Heart left ventricle (tissue), 16 donors: Measurements from ENCODE around the gene TAPT1. TPM values are rescaled to one million over a fixed set of nuclear protein-coding genes. Genes with fewer than 3 reads are reported as not detected.

Experiments used
- ATAC-seq, 4 donors: fragments of 200-7000 bp; cut with Tn5 transposase; one replicate each; pipeline ENCODE4 v1.9.1; 2020 to 2022; ENCODE audit warnings: moderate library complexity in 4 of 4, mild to moderate bottlenecking in 3 of 4, moderate number of reproducible peaks in 1 of 4
- DNase-seq, 5 donors: peaks; one replicate each; pipeline ENCODE4 v3.0.0-alpha.2; 2020
- H3K27ac ChIP-seq, 12 donors: fragments of 200-600 bp; sonication (generic) in 4 of 12; one replicate each; pipeline versions ENCODE4 v1.5.0 to v1.8.0; 2016 to 2022; ENCODE audit warnings: mild to moderate bottlenecking in 2 of 12
- H3K27me3 ChIP-seq, 9 donors: fragments of 200-600 bp; sonication (generic) in 2 of 9; one replicate each; pipeline versions ENCODE4 v1.5.1 to v1.8.0; 2016 to 2022; ENCODE audit warnings: mild to moderate bottlenecking in 3 of 9
- H3K36me3 ChIP-seq, 9 donors: fragments of 200-600 bp; sonication (generic) in 2 of 9; one replicate each; pipeline versions ENCODE4 v1.5.0 to v1.8.0; 2018 to 2022; ENCODE audit warnings: mild to moderate bottlenecking in 2 of 9
- H3K4me1 ChIP-seq, 12 donors: fragments of 200-600 bp; sonication (generic) in 4 of 12; one replicate each; pipeline versions ENCODE4 v1.5.0 to v1.8.0; 2016 to 2022; ENCODE audit warnings: mild to moderate bottlenecking in 3 of 12
- H3K4me3 ChIP-seq, 12 donors: fragments of 200-600 bp; sonication (generic) in 4 of 12; one replicate each; pipeline versions ENCODE4 v1.5.0 to v1.8.0; 2017 to 2022; ENCODE audit warnings: mild to moderate bottlenecking in 9 of 12, moderate library complexity in 4 of 12
- H3K9me3 ChIP-seq, 12 donors: fragments of 200-600 bp; sonication (generic) in 4 of 12; one replicate each; pipeline versions ENCODE4 v1.5.0 to v1.8.0; 2016 to 2022; ENCODE audit warnings: mild to moderate bottlenecking in 1 of 12
- POLR2A ChIP-seq, 2 donors: fragments of 450-650 bp; IDR thresholded peaks; one replicate each; pipeline ENCODE4 v1.6.1; 2017; ENCODE audit warnings: antibody characterized with exemption in 2 of 2, mild to moderate bottlenecking in 2 of 2, moderate library complexity in 2 of 2
- WGBS, 4 donors: extraction: QIAGEN DNeasy Blood & Tissue Kit in 2 of 4; methylation state at CpG; one replicate each; pipeline versions ENCODE4 v1.1.5 to v1.1.7; 2013 to 2018; 5-methylcytosine and 5-hydroxymethylcytosine counted together
- intact Hi-C, 10 donors: fragments of 100-400 bp; cut with DNase I; formaldehyde crosslinking; loops; one replicate each; pipeline versions ENCODE4 v1.11.1 to v1.14.2; 2022
- polyA plus RNA-seq, 2 donors: library from polyadenylated mRNA; stranded (reverse); fragments of 200-250 nt; gene quantifications; one replicate each; pipeline ENCODE4 v1.2.3, GENCODE V29; 2013
- total RNA-seq, 9 donors: library from RNA; depleted of rRNA in 2 of 9; stranded (reverse); fragments of >200 nt in 2 of 9; fragmentation: NEBNext Ultra II Directional in 3 of 9; extraction: Animal tissue kit (Norgen Biotek cat#: 25700) in 3 of 9; gene quantifications; one replicate each; pipeline versions ENCODE4 v1.1.0 to v1.2.4, GENCODE V29; 2016 to 2023
- TF ChIP-seq, protein P1 (sequence below), 12 donors: fragments of 200-600 bp; sonication (generic) in 4 of 12; IDR thresholded peaks; one replicate each; pipeline versions ENCODE4 v1.5.0 to v1.8.0; 2018 to 2022; ENCODE audit warnings: antibody characterized with exemption in 12 of 12, mild to moderate bottlenecking in 5 of 12
- donor health status: ischemic (EF 13 %, LVEDD 7.1; RV severe dilation, severe dysfunction).
- donor health status: healthy with polysubstance abuse.
- donor health status: DM: no; HTN: yes; CAD: no.
- donor health status: DM: no; HTN: no; CAD: no.
- donor health status: ischemic (EF 25% LVEDD 6.9; RV normal size, moderate dysfunction).
- donor health status: ischemic (EF 25% LVEDD 5.7; RV mildly dilated, moderate dysfunction).
- donor health status: healthy.
- donor health status: DM: yes; HTN: yes; CAD: no.
- donor health status: ischemic (EF 35%, LVEDD 5.7; RV mildly dilated, moderate dysfunction).
- donor health status: nonischemic (EF 11% LVEDD 7.7; RV severe dilation, severe dysfunction).
- donor health status: DM: yes; HTN: yes; CAD: no.
- donor health status: PGD.
- donor health status: ischemic (EF 29% LVEDD 5.4; RV normal size, mild dysfunction).
- donor health status: nonischemic (EF 23%, LVEDD 6.1; RV moderate dilation, normal function).

TAPT1 gene
- total and polyA plus RNA-seq, 11 donors, result 12.3 to 53.4 (median 34.9) TPM

GRCh38 chr4:16237715-16238114 lies 11.4 kb upstream of the TAPT1 start:
- intact Hi-C loops, result no loop called here

GRCh38 chr4:16236402-16237023 lies 10.2 kb upstream of the TAPT1 start:
- no peak overlapping the region for H3K27ac ChIP-seq
- WGBS, 4 donors, result 91 to 94% (median 92%) methylated on average over 5 of the region's 5 CpGs
- DNase-seq, result no peak
- H3K36me3 ChIP-seq, result no peaks in the 10 kb centered on the region
- intact Hi-C loops, result no loop called here
- no peaks in the 10 kb centered on the region for H3K27me3 ChIP-seq
- no peaks in the 10 kb centered on the region for H3K9me3 ChIP-seq
- no peak for ATAC-seq
- TF ChIP-seq, protein P1, sequence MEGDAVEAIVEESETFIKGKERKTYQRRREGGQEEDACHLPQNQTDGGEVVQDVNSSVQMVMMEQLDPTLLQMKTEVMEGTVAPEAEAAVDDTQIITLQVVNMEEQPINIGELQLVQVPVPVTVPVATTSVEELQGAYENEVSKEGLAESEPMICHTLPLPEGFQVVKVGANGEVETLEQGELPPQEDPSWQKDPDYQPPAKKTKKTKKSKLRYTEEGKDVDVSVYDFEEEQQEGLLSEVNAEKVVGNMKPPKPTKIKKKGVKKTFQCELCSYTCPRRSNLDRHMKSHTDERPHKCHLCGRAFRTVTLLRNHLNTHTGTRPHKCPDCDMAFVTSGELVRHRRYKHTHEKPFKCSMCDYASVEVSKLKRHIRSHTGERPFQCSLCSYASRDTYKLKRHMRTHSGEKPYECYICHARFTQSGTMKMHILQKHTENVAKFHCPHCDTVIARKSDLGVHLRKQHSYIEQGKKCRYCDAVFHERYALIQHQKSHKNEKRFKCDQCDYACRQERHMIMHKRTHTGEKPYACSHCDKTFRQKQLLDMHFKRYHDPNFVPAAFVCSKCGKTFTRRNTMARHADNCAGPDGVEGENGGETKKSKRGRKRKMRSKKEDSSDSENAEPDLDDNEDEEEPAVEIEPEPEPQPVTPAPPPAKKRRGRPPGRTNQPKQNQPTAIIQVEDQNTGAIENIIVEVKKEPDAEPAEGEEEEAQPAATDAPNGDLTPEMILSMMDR (IDR thresholded peaks at IDR 0.05), result no peak
- TF ChIP-seq POLR2A (IDR thresholded peaks at IDR 0.05), result no peak
- H3K4me1 ChIP-seq, result peaks cover 0 to 15% (median 11%) of the 10 kb centered on the region in 12 donors
- H3K4me3 ChIP-seq, result no peak overlapping the region

More at GRCh38 chr4:16237715-16238114, 11.4 kb upstream of the TAPT1 start:
- WGBS, 4 donors, result 88 to 94% (median 88%) methylated on average over 7 of the region's 7 CpGs
- Histone ChIP-seq H3K9me3 (no peaks in the 10 kb centered on the region), H3K4me3 (no peak overlapping the region), H3K27me3 (no peaks in the 10 kb centered on the region), H3K4me1 (peaks cover 0 to 3% (median under 1%) of the 10 kb centered on the region in 12 donors), H3K36me3 (peaks cover 0 to 3% (median 0%) of the 10 kb centered on the region in 9 donors), H3K27ac (peak overlapping the region in 1 of 12 donors; percentile 43)
- ATAC-seq, result peak in 3 of 4 donors; percentile 33 to 72 (median 69)
- DNase-seq, result no peak
- TF ChIP-seq, protein P1 (IDR thresholded peaks at IDR 0.05), result no peak
- TF ChIP-seq POLR2A (IDR thresholded peaks at IDR 0.05), result no peak

DNA sequence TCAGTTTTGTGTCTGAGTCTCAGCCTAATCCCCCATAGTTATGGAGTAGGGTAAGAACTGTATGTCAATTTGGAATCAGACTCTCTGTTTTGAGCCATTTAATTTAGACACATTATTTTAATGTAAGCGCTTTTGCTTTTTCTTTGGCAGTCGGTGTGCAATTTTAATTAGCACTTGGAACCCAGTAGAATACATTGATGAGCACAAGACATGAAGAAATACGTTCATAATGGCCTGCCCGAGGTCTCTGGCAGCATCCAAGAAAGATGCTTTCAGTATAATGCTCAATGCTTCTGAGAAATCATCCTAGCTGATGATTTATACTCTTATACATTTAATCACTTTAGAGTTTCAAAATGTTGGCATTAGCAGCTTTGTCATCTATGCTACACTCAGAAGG lies 8.9 kb upstream of the TAPT1 start:
- 92 to 96% (median 95%) methylated on average over 4 of the region's 4 CpGs for WGBS, 4 donors
- ATAC-seq, result no peak

GRCh38 chr4:16233569-16234177 lies 7.4 kb upstream of the TAPT1 start:
- ATAC-seq (no peak), DNase-seq (no peak)
- H3K4me3 ChIP-seq, result no peak overlapping the region
- no peak overlapping the region for H3K27ac ChIP-seq
- TF ChIP-seq, protein P1 (IDR thresholded peaks at IDR 0.05), result no peak
- no peak for TF ChIP-seq POLR2A (IDR thresholded peaks at IDR 0.05)
- H3K27me3 ChIP-seq, result no peaks in the 10 kb centered on the region
- H3K4me1 ChIP-seq, result peaks cover 0 to 36% (median 20%) of the 10 kb centered on the region in 12 donors
- H3K9me3 ChIP-seq, result no peaks in the 10 kb centered on the region
- 94 to 96% (median 95%) methylated on average over 4 of the region's 4 CpGs for WGBS, 4 donors
- intact Hi-C loops, result no loop called here
- no peaks in the 10 kb centered on the region for H3K36me3 ChIP-seq

More for the DNA sequence above, 8.9 kb upstream of the TAPT1 start:
- H3K36me3 ChIP-seq, result no peaks in the 10 kb centered on the region
- no peak overlapping the region for H3K4me3 ChIP-seq
- no peak for DNase-seq
- H3K27me3 ChIP-seq, result no peaks in the 10 kb centered on the region
- TF ChIP-seq, protein P1 (IDR thresholded peaks at IDR 0.05), result no peak
- TF ChIP-seq POLR2A (IDR thresholded peaks at IDR 0.05), result no peak
- no peak overlapping the region for H3K27ac ChIP-seq
- no peaks in the 10 kb centered on the region for H3K9me3 ChIP-seq
- intact Hi-C loops, result no loop called here
- peaks cover 0 to 28% (median 20%) of the 10 kb centered on the region in 12 donors for H3K4me1 ChIP-seq
